NCI-H2081 (cell line): ENCODE measurements around the gene CLECL1.
A peak's percentile ranks its signal among the peaks of the same experiment; 100 is the strongest.
"Not testable (repeated sequence)": the region's sequence is repeated elsewhere in the genome, so short reads cannot be mapped to it uniquely, and the experiment has no call there.

Source experiments
- DNase-seq, 2 experiments: peaks; one replicate each; lab custom pipeline; 2025; lab: John Stamatoyannopoulos, UW

The CLECL1 gene

DNA sequence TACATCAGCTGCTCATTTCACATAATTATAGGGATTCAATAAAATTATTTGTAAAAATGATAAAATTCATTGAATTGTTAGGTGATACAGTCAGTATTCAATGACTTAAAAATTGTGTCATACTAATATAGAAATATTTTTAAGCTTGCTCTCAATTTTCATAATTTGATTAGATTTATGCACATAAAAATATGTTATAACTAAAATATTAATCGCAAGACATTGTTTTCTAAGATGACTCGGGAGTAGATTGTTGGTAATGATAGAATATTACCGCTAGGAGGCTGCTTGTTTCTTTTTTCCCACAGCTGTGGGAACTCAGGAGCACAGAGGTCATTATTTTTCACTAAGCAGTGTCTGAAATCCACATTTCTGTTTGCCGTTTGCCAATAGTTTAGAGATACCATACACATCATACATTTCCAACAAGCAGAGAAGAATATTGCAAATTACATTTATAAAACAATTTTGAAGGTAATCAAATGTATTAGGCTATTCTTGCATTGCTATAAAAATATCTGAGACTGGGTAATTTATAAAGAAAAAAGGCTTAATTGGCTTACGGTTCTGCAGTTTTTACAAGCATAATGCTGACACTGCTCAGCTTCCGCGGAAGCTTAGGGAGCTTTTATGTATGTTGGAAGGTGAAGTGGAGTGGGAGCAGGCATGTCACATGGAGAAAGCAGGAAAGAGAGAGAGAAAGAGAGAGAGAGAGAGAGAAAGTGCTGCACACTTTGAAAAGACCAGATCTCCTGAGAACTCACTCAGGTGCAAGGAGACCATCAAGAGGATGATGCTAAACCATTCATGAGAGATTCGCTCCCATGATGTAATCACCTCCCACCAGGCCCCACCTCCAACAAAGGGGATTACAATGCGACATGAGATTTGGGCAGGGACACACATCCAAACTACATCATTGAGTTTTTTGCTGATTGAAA, 18.6 kb upstream of the CLECL1 start:
- peak in 1 of 2 experiments; percentile 12 for DNase-seq

DNA sequence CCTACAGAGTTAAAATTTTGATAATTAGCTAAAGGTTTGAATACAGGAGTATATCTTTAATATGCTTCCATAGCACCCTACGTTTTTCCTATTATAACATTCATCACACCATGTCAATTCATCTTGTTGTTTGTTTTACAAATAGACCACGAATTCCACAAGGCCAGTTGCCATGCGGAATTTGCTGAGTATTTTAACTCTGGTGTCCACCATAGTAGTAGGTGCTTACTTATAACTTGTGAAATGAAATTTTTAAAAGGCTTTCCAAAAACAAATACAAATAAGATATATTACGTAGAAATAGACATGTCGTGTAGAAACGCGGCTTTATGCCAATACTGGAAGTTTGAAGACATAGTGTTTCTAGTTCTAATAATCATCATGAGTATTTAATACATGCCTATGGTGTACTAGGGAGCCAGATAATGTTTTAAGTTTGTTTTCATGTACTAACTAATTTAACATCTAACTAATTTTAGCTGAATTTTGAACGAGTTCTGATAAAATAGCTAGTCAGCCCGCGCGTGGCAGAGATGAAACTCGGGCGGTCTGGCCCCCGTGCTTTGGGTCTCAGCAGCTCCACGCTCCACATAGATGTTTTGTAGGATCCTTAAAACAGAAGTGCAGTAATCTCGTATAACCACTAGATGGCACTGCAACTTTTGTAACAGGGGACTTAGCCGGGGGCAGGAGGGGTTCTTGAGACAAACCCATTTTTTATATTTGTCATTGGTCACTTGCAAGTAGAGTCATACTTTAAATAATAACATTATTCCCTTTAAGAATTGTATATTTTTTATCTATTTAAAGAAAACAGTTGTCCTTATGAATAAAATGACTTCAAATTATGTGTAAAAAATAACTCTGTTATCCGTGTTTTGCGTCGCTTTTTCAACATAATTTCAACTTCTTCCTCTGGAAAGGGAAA, 17.6 kb upstream of the CLECL1 start:
- peak; percentile 38 to 61 for DNase-seq

DNA sequence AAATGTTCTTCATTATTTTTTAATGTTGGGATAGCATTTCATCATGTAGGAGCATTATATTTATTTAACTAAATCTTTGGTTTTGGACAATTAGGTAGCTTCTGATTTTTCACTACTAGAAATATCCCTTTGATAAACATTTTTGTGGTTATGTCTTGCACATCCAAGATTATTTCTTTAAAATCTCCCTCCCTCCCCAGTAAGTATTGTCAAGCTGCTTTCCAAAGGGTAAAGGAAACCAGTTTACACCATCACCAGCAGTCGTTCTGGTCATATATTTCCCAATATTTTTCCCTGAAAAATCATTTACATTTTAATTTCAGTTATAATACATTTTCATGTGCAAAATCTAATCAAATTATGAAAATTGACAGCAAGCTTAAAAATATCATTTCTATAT, 16.7 kb upstream of the CLECL1 start:
- no peak for DNase-seq

DNA sequence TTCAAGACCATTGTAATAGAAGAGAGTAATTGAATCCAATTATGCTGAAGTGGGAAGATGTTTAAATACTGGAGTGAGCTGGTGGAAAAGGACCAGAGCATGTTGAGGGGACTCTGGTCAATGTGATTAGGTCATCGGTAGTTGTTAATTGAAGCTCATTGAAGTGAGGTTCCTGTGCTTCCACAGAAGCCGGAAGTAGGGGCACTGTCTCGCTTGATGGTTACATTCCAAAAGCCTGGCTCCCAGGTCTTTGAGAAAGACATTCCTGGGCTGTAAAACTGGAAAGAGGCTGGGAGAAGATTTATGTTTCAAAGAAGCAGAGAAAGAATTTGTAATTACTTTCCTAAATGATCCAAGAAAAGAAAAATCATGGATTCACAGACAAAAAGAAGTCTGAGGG, 12.3 kb upstream of the CLECL1 start:
- DNase-seq, result no peak

DNA sequence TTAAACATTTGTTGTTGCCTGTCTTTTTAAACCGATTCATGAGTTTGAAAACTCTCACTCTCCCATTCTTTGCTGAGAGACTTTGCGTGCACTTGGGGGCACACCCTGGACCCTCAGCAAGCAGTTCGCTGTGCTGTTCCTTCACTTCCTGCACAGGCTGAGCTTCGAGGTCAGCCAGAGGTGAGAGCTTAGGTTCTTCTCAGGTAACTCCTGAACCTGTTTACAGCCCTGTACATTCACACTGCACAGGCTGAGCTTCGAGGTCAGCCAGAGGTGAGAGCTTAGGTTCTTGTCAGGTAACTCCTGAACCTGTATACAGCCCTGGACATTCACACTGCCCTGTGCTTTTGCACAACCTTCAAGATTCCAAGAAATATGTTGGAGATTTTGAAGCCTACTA, 9.8 kb upstream of the CLECL1 start:
- DNase-seq, result no peak

DNA sequence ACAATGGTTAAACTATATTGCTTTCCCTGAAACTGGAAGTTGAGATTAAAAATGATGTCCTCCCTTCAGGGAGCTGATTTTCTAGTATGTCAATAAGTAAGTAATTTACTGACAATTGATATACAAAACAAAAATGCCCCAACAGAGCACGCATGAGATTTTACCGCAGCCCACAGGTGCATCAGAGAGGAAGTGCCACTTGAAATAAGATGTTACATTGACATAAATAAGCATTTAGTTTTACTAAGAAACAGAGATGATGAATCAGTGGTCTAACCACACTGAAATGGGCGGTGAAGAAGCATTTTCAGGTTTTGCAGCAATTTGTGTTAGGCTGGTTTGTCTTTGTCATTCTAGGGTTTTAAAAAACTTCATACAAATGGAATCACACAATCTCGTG, 8.8 kb upstream of the CLECL1 start:
- DNase-seq, result no peak

DNA sequence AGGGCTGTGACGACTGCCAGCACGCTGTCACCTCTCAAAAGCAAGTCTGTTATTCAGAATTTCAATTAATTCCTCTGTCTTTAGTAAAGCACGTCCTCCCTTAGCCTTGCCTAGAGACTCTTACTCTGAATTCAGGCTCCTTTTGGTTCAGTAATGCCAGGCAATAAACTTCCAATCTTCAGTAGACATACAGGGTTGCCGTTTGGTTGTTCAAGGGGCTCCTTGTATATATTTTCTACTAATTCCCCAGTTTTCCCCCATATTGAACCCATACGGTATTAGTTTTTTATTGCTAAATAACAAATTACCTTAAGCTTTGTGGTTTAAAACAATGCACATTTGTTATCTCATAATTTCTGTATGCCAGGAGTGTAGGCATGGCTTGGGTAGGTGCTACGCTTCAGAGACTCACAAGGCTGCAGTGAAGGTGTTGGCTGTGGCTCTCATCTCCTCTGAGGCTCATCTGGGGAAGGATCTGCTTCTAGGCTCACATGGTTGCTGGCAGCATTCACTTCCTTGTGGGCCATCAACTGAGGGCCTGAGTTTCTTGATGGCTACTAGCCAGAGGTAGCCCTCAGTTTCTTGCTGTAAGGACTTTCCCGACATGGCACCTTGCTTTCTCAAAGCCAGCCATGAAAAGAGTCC, 7.3 kb upstream of the CLECL1 start:
- no peak for DNase-seq

DNA sequence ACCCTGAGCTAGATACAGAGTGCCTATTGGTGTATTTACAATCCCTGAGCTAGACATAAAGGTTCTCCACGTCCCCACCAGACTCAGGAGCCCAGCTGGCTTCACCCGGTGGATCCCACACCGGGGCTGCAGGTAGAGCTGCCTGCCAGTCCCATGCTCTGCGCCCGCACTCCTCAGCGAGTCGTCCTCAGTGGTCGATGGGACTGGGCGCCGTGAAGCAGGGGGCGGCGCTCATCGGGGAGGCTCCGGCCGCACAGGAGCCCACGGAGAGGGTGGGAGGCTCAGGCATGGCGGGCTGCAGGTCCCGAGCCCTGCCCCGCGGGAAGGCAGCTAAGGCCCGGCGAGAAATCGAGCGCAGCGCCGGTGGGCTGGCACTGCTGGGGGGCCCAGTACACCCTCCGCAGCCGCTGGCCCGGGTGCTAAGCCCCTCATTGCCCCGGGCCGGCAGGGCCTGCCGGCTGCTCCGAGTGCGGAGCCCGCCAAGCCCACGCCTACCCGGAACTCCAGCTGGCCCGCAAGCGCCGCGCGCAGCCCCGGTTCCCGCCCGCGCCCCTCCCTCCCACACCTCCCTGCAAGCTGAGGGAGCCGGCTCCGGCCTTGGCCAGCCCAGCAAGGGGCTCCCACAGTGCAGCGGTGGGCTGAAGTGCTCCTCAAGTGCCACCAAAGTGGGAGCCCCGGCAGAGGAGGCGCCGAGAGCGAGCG, 6.7 kb upstream of the CLECL1 start:
- not testable (repeated sequence) for DNase-seq

DNA sequence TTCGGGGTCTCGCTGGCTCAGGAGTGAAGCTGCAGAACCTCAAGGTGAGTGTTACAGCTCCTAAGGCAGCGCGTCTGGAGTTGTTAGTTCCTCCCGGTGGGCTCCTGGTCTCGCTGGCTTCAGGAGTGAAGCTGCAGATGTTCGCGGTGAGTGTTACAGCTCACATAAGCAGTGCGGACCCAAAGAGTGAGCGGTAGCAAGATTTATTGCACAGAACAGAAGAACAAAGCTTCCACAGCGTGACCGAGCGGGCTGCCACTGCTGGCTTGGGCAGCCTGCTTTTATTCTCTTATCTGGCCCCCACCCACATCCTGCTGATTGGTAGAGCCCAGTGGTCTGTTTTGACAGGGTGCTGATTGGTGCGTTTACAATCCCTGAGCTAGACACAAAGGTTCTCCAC, 6.0 kb upstream of the CLECL1 start:
- DNase-seq, result not testable (repeated sequence)

DNA sequence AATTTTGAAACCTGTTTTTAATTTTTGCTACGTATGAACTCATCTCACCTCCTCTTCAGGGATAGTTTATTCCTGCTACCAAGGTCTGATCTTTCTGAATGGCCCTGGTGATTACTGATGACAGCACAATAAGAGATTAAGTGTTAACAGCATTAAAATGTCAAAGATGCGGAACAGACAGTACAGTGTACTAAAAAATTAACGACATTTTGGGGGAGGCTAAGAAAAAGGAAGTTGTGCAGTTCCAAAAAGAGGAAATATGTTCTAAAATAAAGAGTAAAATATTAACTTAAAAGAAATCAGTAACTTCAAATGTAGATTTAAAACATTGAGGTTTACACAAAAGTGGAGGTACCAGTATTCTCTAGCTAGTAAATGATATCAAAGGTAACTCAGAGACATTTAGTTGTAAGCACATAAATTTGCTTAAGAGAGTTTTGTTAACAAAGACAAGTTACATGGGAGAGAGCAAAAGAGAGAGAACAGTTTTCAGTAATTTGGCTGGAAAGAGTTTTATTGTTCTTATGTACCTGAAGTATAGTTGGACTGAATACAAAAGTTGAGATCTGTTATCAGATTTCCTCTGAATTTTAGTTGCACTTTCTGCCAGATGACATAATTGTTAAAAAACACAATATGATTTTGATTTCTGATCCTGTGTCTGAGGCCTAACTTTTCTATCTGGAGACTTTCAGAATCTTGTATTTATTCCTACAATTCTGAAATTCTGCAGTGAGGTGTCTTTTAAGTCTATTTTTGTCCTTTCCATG, 4.2 kb upstream of the CLECL1 start:
- no peak for DNase-seq

DNA sequence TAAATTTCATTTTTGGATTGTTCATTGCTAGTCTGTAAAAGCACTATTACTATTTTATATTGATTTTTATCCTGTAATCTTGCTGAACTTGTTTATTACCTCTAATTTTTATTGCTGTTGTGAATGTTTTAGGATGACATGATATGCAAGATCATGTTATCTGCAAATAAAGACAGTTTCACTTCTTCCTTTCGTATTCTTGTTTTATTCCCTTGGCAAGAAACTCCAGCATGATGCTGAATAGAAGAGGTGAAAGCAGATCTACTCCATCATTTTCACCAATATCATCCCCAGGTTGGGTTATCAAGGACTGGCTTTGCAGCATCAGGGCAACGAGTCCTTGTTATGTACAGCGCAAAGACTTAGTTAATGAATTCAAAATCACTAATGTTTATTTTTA, 2.7 kb upstream of the CLECL1 start:
- no peak for DNase-seq

DNA sequence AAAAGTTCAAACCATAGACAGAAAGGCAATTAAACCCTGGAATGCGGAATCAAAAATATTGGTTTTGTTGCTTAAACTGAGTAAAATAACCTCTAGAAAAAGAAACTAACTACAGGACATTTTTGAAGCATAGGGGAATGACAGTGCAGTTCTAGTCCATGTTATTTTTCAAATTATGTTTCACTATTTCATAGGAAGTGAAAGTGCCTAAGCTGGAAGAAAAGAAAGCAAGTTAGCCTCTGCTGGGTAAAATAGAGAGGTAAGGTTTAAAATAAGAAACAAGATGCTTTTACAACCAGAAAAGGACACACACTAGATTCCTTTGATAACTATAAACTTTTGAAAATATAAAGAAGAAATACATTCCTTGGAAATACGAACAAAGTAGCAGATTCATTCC, 1.1 kb downstream of the CLECL1 start:
- DNase-seq, result no peak

DNA sequence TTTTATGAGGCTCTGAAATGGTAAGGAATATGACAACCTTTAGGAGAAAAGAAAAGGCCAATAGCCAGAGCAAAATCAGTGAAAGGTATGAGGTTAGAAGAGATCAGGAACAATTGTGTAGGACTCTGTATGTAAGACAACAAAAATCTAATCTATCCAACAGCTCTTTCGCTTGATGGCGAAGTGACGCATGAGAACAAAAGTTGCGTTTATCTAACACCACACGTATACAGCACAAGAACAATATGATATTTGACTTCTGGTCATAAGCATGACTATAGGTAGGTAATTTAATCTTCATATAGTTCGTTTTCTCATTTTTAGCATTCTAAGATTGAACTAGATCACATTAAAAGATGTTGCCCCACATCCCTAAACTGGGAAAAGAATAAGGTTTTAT, 1.5 kb downstream of the CLECL1 start:
- no peak for DNase-seq

DNA sequence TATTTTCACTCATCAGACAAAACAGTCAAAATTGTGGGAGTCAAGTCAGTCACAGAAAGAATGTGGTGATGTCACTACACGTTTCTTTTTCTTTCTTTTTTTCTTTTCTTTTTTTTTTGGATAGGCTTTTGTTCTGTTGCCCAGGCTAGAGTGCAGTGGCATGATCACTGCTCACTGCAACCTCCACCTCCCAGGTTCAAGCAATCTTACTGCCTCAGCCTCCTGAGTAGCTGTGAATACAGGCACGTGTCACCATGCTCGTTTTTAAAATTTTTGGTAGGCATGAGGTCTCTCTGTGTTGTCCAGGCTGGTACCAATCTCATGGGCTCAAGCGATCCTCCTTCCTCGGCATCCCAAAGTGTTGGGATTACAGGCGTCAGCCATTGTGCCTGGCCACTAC, 2.3 kb downstream of the CLECL1 start:
- DNase-seq, result no peak

DNA sequence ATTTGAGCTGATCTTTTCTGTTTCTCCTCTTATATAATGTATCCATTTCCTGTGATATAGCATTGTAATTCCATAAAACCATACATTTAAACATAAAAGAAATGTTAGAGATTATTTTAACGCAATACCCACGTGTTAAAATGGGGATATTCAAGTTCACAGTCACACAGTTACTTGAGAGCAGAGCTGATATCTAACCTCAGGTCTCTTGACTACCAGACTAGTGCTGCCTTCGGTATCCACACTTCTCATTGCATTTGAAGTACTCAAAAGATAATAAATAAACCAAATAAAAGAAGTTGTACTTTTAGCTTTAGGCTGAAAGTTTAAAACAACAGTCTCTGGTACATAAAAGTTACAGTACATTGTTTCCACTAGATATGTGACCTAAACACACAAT, 2.9 kb downstream of the CLECL1 start:
- DNase-seq, result no peak

DNA sequence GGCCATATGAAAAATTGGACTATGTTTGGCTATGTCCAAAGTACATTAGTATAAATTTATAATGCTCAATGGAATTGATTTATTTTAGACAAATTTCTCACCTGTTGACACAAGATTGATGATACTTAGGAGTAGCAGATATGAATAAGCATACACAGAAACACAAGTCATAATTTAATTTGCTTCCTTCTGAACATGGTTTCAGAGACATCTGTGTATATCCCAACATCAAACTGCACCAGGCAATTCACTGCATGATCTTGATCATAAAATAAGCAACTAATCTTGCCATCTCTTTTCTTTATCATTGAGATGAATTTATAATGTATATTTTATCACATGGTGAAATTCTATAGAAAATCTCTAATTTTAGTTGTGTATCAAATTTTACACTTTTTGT, 3.8 kb downstream of the CLECL1 start:
- no peak for DNase-seq

DNA sequence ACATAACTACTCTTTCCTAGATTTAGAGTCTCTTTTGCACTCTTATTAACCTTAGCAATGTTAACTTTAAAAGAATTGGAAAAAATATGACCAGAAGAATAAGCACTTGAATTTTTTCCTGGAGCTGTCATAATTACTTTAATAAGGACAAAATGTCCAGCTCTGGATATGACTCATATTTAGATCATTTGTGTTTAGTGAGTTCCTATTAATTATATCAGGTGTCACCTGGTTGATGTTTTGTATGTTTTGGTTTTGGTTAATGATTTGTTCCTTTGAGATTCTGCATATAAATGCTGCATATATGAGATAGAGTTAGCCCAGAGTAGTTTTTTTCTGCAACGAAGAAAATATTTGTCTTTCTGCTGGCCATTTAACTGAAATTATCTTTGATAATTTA, 5.1 kb downstream of the CLECL1 start:
- no peak for DNase-seq

DNA sequence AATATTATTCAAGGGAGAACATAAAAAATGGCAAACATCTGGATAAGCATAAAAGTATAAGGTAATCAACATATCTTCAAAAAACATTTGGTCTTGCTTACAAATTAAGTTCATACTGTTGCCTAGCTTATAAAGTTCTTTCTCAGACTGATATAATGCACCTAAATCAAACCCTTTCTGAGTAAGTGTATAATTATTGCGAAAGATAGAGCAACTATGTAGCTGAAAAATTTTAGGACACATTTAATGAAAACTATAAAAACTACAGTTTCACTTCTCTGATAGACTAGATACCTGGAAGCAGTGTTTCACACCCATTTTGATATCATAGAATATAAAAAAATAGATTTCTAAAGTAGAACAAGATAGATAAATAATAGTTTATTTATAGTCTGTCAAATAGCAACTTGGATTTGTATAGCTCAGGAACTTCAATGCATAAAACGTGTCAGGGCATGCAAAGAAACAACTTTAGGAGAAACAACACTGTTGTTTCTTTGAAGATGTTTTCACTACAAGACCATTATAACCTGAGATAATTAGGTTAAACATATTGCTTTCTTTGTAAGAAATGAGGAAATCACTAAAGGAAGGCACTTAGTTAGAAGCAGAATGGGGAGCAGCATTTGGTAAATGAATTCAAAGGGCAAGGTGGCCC, 7.6 kb downstream of the CLECL1 start:
- no peak for DNase-seq

DNA sequence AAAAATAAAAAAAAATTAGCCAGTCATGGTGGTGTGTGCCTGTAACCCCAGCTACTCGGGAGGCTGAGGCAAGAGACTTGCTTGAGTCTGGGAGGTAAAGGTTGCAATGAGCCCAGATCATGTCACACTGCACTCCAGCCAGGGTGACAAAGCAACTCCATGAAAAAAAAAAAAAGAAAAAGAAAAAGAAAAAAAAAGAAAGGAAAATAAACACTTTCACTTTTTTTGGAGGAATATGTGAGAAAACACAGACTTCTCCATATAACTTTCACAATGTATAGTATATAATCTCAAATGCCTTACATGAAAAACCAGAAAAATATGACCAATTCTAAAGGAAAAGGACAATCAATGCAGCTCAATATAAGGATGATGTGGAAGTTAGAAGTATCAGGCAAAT, 8.9 kb downstream of the CLECL1 start:
- DNase-seq, result no peak

DNA sequence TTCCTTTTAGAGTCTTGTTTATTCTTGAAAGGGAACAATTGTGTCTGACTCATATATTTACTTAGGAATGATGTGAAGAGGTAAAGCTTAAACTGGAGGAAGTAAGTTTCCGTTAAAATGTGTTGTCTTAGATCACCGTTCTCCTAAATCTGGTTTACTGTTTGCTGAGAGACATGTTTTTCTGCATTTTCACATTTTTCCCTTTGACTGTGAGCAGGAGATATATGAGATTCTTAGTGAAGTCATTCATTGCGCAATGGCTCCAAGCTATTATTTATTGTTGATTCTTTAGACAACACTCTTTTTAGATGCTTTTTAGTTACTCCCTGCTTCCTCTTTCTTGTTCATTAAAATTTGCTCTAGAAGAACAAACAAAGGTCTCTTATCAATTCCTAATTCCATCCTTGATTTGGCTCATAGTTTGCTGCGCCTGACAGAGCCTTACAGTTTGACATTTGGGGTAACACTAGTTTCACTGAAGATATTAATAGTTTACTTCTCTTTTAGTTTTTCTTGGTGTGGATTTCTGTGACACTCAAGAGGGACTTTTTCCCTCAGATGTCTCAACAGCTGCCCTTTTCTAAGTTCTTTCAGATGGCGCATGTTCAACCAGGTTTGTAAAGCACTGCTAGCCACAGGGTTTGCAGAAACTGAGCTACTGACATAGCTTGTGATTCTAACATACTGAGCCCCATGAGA, 11.4 kb downstream of the CLECL1 start:
- no peak for DNase-seq
